Keratinocyte (primary cell): ENCODE measurements around the gene FAM20B. TPM values are rescaled to one million over a fixed set of nuclear protein-coding genes. Genes with fewer than 3 reads are reported as not detected.
A peak's percentile ranks its signal among the peaks of the same experiment; 100 is the strongest.

Experiments
- DNase-seq: peaks from one replicate; pipeline ENCODE4 v3.0.0-alpha.2; 2011; ENCODE audit warnings: low read depth, missing footprints, low spot score
- FAIRE-seq: peaks from 2 replicates; lab custom pipeline; 2011; peaks lifted over from hg19 to GRCh38; lab: Jason Lieb, UNC
- H2AFZ ChIP-seq: 2 replicates; pipeline ENCODE4 v1.6.0; 2012; ENCODE audit warnings: low read length, control low read depth, inconsistent platforms; ENCODE audit not compliant: control insufficient read depth
- H3K27ac ChIP-seq: 2 replicates; pipeline ENCODE4 v1.5.1; 2011; ENCODE audit warnings: low read length; ENCODE audit not compliant: control insufficient read depth, insufficient read depth
- H3K27me3 ChIP-seq: 3 replicates; pipeline ENCODE4 v1.6.0; 2011; ENCODE audit warnings: low read length; ENCODE audit not compliant: control insufficient read depth, insufficient read depth; ENCODE audit errors: extremely low read depth
- H3K36me3 ChIP-seq, 2 experiments: 2 replicates in 1 of 2; 3 replicates in 1 of 2; pipeline ENCODE4 v1.5.1; 2011; ENCODE audit warnings: low read length in 2 of 2, mild to moderate bottlenecking in 1 of 2; ENCODE audit not compliant: control insufficient read depth in 2 of 2, insufficient read depth in 2 of 2; ENCODE audit errors: extremely low read depth in 1 of 2
- H3K4me1 ChIP-seq: 3 replicates; pipeline ENCODE4 v1.5.1; 2011; ENCODE audit warnings: low read length; ENCODE audit not compliant: control insufficient read depth, insufficient read depth; ENCODE audit errors: extremely low read depth
- H3K4me2 ChIP-seq: 3 replicates; pipeline ENCODE4 v1.6.0; 2011; ENCODE audit warnings: low read depth, low read length; ENCODE audit not compliant: control insufficient read depth, insufficient read depth; ENCODE audit errors: extremely low read depth
- H3K4me3 ChIP-seq, 3 experiments: fragments of 200-600 bp in 1 of 3; sonication (generic) in 1 of 3; 2 replicates in 2 of 3; 3 replicates in 1 of 3; pipeline ENCODE4 v1.5.1; 2011 to 2016; ENCODE audit warnings: low read length in 3 of 3, mild to moderate bottlenecking in 3 of 3, control low read depth in 2 of 3, inconsistent platforms in 1 of 3, low read depth in 1 of 3, mixed read lengths in 1 of 3, mixed run types in 1 of 3, moderate library complexity in 1 of 3; ENCODE audit not compliant: control insufficient read depth in 2 of 3, insufficient read depth in 2 of 3; ENCODE audit errors: extremely low read depth in 1 of 3
- H3K79me2 ChIP-seq: 2 replicates; pipeline ENCODE4 v1.6.0; 2012; ENCODE audit warnings: low read length; ENCODE audit not compliant: control insufficient read depth, insufficient read depth
- H3K9ac ChIP-seq: 3 replicates; pipeline ENCODE4 v1.6.0; 2011; ENCODE audit warnings: low read length; ENCODE audit not compliant: control insufficient read depth, insufficient read depth; ENCODE audit errors: extremely low read depth
- H3K9me1 ChIP-seq: 3 replicates; pipeline ENCODE4 v1.6.0; 2011; ENCODE audit warnings: low read length; ENCODE audit not compliant: control insufficient read depth, insufficient read depth; ENCODE audit errors: extremely low read depth
- H3K9me3 ChIP-seq: 2 replicates; pipeline ENCODE4 v1.5.1; 2012; ENCODE audit warnings: low read depth, low read length; ENCODE audit not compliant: control insufficient read depth
- H4K20me1 ChIP-seq: 3 replicates; pipeline ENCODE4 v1.6.0; 2011; ENCODE audit warnings: low read length; ENCODE audit not compliant: control insufficient read depth, insufficient read depth; ENCODE audit errors: extremely low read depth
- EZH2 ChIP-seq: IDR thresholded peaks from one replicate; pipeline ENCODE4 v1.6.1; 2012; ENCODE audit warnings: inconsistent platforms, mild to moderate bottlenecking, low read length, moderate library complexity
- dilution Hi-C: fragments of 300-500 bp; cut with MboI; formaldehyde crosslinking; loops from one replicate; pipeline ENCODE4 v1.7.0; 2020; ENCODE audit warnings: low sequenced_read_pairs; ENCODE audit not compliant: extremely low pct_ligation_motif_present
- polyA plus RNA-seq, 5 experiments: library from polyadenylated mRNA; depleted of rRNA in 3 of 5; stranded (reverse) in 3 of 5; stranded (forward) in 1 of 5; unstranded in 1 of 5; fragments of >200 nt; gene quantifications; 1 replicate in 1 of 5; 2 replicates in 3 of 5; 3 replicates in 1 of 5; pipeline versions ENCODE4 v1.2.1 to v1.2.3, GENCODE V29; 2011 to 2012; ENCODE audit warnings: missing spikeins in 2 of 5, low read depth in 1 of 5, low replicate concordance in 1 of 5
- TF ChIP-seq, protein P1 (sequence below), 3 experiments: IDR thresholded peaks in 1 of 3; conservative IDR thresholded peaks in 1 of 3; optimal IDR thresholded peaks in 1 of 3; 2 replicates in 2 of 3; 3 replicates in 1 of 3; pipeline versions ENCODE3 to v1.5.1; 2011; ENCODE audit warnings: low read length in 3 of 3, mild to moderate bottlenecking in 3 of 3, moderate library complexity in 2 of 3, control low read depth in 1 of 3, inconsistent platforms in 1 of 3; ENCODE audit not compliant: insufficient read depth in 2 of 3; ENCODE audit errors: extremely low read depth in 1 of 3

The FAM20B gene
- polyA plus RNA-seq, 1 donor (not counting 4 experiments of a cell fraction or from before 2014, with no cell fraction given): 20.1 TPM

DNA sequence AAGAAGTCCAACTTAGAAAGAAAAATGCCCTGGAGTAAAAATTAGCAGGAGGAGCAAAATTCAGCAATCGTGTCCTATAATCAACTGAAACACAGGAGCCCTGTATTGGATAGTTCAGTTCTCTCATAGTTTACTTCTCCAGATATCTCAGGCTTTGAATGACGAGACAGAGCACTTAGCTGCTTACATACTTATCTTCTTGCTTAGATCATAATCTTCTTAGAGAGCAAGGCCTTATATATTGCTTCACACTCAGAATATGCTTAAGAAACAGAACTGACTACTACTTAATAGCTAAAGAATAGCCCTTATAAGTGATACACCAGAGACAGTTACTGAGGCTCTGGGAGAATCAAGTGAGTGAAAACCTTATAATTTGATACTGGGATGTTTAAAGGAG lies 95.0 kb downstream of the FAM20B start:
- H4K20me1 ChIP-seq: peaks cover 3% of the 10 kb centered on the region

DNA sequence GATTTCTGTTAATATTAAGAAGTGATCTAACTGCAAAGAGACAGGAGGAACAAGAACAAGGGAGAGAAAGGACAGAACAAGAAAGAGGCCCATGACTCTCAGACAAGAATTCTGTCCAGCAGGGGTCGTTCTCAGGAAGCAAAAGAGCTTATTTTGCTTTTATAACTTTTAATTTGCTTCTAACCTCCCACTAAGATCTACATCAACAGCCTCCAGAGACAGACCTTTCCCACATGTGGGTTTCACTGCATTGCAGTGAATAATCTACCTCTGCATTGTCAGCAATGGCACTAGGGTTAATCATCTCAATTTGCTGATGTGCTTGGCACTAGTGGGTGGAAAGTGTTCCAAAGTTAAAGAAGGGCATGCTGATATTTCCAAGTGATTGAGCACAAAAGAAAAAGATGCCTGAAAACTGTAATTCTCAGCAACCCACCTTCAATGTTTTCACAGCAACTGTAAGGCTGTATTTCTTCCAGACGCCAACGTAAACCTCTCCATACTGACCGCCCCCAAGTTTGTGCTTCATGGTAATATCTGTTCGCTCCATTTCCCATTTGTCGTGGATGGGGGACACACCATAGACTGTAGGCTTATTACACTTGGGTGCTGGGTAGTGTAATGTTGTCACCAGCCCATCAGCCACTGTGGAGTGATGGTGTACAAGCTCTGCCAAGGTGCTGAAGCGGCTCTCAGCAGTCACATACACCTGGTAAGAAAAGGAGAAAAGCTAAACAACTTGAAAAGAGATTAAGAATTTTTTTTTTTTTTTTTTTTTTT lies 95.7 kb downstream of the FAM20B start:
- FAIRE-seq: no peak
- dilution Hi-C loops: no loop called here
- Histone ChIP-seq H3K4me3 (no peak overlapping the region), H2AFZ (no peak overlapping the region), H4K20me1 (peaks cover 3% of the 10 kb centered on the region), H3K27ac (no peak overlapping the region), H3K4me1 (peaks cover 19% of the 10 kb centered on the region), H3K9me3 (no peaks in the 10 kb centered on the region), H3K36me3 (peaks cover 30 to 37% of the 10 kb centered on the region in 2 experiments), H3K4me2 (no peak overlapping the region), H3K27me3 (no peaks in the 10 kb centered on the region), H3K79me2 (peaks cover 47% of the 10 kb centered on the region), H3K9me1 (no peaks in the 10 kb centered on the region), H3K9ac (no peak overlapping the region)
- no peak for TF ChIP-seq EZH2
- TF ChIP-seq, protein P1, sequence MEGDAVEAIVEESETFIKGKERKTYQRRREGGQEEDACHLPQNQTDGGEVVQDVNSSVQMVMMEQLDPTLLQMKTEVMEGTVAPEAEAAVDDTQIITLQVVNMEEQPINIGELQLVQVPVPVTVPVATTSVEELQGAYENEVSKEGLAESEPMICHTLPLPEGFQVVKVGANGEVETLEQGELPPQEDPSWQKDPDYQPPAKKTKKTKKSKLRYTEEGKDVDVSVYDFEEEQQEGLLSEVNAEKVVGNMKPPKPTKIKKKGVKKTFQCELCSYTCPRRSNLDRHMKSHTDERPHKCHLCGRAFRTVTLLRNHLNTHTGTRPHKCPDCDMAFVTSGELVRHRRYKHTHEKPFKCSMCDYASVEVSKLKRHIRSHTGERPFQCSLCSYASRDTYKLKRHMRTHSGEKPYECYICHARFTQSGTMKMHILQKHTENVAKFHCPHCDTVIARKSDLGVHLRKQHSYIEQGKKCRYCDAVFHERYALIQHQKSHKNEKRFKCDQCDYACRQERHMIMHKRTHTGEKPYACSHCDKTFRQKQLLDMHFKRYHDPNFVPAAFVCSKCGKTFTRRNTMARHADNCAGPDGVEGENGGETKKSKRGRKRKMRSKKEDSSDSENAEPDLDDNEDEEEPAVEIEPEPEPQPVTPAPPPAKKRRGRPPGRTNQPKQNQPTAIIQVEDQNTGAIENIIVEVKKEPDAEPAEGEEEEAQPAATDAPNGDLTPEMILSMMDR (optimal IDR thresholded peaks at IDR 0.05 in 1 of 3, IDR thresholded peaks at IDR 0.05 in 1 of 3, conservative IDR thresholded peaks at IDR 0.05 in 1 of 3; ENCODE audit: extremely low read depth in 1 of 3, insufficient read depth in 2 of 3, low read length in 3 of 3): peak; percentile 26 to 31 (median 30)
- DNase-seq: no peak

More for the DNA sequence above, 95.0 kb downstream of the FAM20B start:
- H3K27me3 ChIP-seq: no peaks in the 10 kb centered on the region
- H2AFZ ChIP-seq: no peak overlapping the region
- H3K9ac ChIP-seq: no peak overlapping the region
- no peaks in the 10 kb centered on the region for H3K9me3 ChIP-seq
- no peak overlapping the region for H3K27ac ChIP-seq
- TF ChIP-seq, protein P1 (optimal IDR thresholded peaks at IDR 0.05 in 1 of 3, IDR thresholded peaks at IDR 0.05 in 1 of 3, conservative IDR thresholded peaks at IDR 0.05 in 1 of 3; ENCODE audit: extremely low read depth in 1 of 3, insufficient read depth in 2 of 3, low read length in 3 of 3): no peak
- TF ChIP-seq EZH2: no peak
- peaks cover 31 to 34% of the 10 kb centered on the region in 2 experiments for H3K36me3 ChIP-seq
- no peak for DNase-seq
- H3K9me1 ChIP-seq: no peaks in the 10 kb centered on the region
- H3K4me3 ChIP-seq: no peak overlapping the region
- FAIRE-seq: no peak
- peaks cover 42% of the 10 kb centered on the region for H3K79me2 ChIP-seq
- no peak overlapping the region for H3K4me2 ChIP-seq
- dilution Hi-C loops: no loop called here
- peaks cover 13% of the 10 kb centered on the region for H3K4me1 ChIP-seq
